GM19452 (cell line): ENCODE measurements around the gene TRIM46.
A peak's percentile ranks its signal among the peaks of the same experiment; 100 is the strongest.
"Not testable (repeated sequence)": the region's sequence is repeated elsewhere in the genome, so short reads cannot be mapped to it uniquely, and the experiment has no call there.

ENCODE experiments used
- ATAC-seq: cut with Tn5 transposase; IDR thresholded peaks from one replicate; pipeline ENCODE4 v1.9.1; 2021; ENCODE audit not compliant: unreplicated experiment

TRIM46 gene

DNA sequence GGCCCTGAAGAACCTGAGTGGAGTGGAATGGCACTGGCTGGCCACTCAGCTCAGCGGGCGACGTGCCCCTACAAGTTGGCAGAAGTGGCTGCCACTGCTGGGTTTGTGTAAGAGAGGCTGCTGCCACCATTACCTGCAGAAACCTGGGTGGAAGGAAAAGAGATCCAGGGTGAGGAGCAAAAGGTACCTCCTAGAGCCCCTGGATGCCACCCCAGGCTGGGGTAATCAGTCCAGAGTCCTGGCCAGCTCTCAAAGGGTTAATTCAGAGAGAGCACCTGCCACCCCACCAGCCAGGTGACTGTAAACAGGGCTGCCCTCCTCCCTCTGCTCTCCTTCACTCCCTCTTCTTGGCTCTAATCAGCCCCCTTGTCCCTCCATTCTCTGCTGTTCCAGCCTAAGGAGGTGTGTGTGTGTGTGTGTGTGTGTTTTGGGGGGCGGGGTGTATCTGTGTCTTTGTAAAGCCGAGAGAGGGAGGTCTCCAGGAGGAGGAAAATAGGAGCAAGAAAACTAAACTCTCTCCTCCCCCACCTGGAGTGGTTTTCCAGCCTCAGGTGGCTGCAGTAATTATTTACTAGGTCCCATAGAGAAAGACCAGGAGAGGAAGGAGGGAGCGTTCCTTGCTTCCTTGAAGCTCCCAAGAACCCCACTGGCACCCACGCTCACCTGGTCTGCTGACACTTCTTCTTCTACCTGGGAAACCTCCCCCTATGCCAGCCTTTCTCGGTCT is 12.6 kb downstream of the TRIM46 start:
- ATAC-seq = no peak

DNA sequence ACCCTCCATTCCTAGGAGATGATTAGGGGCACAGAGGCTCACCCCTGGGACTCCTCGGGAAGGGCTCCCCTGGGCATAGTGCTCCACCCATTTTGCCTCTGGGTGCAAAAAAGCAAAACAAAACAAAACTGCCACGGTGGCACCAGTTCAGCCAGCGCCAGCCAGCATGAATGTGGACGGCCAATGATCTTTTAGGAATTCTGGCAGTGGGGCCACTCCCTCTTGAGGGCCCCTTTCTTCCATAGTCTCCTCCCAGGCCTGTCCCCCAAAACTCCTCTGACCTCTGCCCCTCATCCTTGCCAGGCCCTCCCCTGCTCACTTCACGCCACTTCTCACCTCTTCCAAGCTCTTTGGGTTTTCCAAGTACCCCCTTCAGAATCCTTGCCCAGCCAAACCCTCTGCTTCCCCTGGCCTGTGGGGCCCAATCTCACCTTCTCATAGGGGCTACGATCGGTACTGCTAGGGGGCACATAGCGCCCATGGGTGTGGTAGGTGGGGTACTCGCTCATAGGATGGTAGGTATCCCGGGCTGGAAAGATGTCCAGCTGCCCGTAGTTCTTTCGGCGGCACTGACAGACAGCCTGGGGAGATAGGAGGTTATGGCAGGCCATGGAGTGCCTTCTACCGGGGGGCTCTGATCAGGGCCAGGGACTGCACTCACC is 13.3 kb downstream of the TRIM46 start:
- ATAC-seq = no peak

DNA sequence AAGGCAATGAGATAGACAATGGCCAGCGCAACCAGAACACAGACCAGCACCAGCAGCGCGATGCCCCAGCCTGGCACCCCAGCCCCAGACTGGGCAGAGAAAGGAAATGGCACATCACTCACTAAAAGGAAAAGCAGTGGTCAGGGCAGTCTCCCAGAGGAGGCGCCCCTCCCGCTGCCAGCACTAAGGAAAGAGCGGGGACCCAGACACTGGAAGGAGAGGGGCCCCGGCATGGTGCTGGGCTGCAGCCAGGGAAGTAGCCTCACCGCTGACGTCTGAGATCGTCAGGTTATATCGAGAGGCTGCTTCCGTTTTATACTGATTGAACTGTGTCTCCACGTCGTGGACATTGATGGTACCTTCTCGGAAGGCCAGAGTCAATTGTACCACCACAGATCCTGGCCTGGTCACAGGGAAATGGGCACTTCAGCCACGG is 13.8 kb downstream of the TRIM46 start:
- ATAC-seq = no peak

DNA sequence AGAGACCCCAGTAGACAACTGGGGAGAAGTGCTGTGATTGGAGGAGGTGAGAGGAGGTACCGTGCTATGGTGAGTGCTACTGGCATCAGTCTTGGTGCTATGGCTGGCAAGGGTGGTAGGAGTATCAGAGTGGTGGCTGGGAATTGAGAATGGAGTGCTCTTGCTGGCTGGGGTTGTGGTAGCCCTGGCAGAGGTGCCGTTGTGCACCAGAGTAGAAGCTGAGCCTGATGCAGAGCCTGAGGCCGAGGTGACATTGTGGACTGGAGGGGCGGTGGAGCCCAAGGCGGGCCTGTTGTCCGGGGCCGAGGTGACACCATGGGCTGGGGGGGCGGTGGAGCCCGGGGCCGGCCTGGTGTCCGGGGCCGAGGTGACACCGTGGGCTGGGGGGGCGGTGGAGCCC is 14.6 kb downstream of the TRIM46 start:
- no peak for ATAC-seq

DNA sequence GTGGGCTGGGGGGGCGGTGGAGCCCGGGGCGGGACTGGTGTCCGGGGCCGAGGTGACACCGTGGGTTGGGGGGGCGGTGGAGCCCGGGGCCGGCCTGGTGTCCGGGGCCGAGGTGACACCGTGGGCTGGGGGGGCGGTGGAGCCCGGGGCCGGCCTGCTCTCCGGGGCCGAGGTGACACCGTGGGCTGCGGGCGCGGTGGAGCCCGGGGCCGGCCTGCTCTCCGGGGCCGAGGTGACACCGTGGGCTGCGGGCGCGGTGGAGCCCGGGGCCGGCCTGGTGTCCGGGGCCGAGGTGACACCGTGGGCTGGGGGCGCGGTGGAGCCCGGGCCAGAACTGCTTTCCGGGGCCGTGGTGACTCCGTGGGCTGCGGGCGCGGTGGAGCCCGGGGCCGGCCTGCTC is 16.3 kb downstream of the TRIM46 start:
- ATAC-seq = not testable (repeated sequence)

DNA sequence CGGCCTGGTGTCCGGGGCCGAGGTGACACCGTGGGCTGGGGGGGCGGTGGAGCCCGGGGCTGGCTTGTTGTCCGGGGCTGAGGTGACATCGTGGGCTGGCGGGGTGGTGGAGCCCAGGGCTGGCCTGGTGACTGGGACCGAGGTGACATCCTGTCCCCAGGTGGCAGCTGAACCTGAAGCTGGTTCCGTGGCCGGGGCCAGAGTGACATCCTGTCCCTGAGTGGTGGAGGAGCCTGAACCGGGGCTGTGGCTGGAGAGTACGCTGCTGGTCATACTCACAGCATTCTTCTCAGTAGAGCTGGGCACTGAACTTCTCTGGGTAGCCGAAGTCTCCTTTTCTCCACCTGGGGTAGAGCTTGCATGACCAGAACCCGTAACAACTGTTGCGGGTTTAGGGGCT is 18.3 kb downstream of the TRIM46 start:
- no peak for ATAC-seq

DNA sequence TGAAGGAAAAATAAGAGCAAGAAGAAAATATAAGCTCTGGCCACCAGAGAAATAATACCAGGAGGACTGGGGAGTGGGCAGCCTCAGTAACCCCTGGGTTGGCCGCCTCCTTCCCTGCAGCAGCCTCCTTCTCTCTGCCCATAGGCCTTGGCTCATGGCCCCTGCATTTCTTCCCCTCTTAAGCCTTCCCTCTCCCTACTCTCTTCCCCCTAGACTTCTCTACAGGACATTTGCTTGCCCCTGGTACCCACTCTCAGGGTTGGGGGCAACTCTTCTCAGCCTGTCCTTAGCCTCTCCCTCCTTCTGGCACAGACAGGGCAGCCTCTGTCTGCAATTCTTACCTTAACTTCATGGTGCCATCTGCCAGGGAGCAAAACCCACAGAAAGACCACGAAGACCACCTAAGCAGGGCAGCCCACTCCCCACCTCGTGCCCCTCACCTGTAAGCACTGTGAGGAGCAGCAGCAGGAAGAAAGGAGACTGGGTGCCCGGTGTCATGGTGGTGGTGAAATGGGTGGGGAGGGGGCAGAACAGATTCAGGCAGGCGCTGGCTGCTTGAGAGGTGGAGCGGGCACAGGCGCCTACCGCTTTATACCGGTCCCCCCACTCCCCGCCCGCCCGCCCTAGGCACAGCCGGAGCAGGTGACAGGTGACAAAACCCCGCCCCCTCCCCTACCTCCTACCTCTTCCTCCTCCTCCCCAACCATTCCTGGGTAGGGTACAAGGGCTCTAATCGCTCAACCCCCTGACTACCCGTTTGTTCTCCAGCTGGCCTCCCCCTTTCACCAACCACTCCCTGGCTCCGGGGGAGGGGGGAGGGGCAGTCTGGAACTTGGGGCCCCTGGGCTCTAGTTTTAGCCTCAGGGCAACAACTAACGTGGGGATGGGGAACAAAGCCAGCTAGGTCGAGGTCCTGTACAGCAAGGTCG is 19.0 kb downstream of the TRIM46 start:
- no peak for ATAC-seq

DNA sequence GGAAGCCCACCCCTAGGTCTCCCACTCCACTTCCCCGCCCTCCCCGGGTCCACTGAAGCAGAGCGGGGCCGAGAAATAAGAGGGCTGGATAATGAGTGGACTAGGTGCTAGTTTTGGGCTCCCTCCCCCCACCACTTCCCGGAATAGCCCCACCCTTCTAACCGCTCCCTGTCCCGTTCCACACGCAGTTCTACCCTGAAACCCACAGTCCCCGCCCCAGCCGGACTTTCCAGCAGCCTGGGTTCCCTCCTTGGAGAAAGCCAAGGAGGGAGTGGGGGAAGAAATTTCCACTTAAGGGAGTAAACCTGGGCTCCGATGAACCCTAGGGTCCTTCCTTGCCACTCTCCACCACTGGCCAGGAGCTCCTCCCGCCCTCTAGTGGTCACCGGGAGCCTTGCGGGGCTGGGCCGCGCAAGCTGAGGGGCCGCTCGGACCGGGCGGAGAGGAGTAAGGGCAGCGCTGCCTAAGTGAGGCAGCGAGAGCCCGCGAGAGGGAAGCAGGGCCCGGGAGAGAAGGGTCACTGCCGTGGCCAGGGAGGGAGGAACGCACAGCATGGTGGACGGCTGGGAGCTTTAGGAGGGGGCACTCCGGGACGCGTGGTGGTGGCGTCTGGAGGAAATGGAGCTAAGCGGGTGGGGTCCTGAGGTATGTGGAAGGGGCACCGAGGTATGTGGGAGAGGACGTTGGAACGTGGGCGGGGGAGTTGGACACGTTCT is 19.8 kb downstream of the TRIM46 start:
- ATAC-seq = peak; percentile 48

DNA sequence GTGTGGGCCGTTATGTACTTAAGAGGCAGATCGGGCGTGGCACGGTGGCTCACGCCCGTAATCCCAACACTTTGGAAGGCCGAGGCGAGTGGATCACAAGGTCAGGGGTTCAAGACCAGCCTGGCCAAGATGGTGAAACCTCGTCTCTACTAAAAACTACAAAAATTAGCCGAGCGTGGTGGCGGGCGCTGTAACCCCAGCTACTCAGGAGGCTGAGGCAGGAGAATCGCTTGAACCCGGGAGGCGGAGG is 20.3 kb downstream of the TRIM46 start:
- not testable (repeated sequence) for ATAC-seq

DNA sequence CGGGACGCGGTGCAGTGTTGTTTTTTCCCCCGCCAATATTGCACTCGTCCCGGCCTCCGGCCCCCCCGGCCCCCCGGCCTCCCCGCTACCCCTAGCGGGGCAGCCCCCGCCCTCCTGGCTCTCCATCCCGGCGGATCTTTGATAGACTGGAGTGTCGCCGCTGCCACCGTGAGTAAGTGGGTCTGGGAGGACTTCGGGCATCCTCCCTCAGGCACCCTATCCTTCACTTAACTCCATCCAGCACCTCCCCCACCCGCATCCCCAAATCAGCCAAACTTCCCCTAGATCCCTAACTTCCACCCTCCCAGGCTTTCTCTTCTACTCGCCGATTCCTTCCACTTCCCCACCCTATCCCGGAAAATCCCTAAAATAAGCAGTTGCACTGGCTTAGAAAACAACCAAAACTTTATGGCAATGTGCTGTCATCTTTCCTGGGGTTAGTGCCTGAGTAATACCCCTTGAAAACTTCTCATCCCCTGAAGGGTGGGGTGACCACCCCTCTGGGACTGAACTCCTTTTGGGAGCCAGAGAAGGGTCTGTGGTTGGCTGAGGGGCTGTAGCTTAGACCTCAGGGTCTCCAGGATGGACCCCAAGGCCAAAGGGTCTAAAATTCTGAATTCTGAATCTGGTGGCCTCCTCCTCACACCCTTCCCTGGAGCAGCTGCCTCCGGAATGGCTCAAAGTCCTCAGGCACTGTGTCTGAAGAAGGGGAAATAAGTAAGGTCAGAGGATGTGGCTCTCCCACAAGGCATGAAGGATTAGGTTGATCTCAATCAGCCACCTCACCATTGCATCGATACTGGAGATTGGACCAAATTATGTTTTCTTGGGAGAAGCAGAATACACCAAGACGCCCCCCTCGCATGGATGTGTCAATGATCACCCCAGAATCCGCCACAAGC is 21.8 kb downstream of the TRIM46 start:
- no peak for ATAC-seq

DNA sequence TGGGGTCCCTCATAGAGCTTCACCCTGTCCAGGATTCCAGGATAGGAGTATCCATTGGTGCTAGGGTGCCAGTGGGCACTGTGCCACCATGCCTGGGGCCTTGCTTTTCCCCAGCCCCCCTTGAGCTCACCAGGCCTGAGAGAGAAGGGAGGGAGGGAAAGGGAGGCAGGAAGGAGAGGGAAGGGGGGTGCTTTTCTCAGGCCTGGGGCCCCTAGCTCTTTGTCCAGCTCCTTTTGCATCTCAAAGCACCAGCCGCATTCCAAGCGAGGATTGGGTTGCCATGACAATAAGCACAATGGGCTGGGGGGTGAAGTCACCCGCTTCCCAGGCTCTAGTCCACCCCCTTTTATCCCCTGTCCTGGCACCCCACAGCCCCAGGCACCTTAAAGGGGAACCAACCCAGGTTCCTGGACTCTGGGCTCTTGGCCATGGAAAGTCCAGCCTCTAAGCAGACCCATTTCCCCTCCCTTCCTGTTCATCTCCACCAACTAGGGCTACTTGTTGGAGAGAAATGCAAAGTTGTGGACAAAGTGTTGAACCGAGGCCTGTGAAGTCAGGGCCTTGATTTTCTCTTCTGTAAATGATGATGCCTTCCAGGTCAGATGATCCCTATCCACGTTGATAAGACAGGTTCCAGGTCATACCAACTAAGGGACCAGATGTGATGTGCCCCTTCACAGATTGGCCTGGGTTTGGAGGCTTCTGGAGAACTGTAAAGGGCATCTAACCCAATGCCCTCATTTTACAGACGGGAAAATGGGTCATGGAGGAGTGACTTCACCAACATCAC is 22.6 kb downstream of the TRIM46 start:
- ATAC-seq = no peak

DNA sequence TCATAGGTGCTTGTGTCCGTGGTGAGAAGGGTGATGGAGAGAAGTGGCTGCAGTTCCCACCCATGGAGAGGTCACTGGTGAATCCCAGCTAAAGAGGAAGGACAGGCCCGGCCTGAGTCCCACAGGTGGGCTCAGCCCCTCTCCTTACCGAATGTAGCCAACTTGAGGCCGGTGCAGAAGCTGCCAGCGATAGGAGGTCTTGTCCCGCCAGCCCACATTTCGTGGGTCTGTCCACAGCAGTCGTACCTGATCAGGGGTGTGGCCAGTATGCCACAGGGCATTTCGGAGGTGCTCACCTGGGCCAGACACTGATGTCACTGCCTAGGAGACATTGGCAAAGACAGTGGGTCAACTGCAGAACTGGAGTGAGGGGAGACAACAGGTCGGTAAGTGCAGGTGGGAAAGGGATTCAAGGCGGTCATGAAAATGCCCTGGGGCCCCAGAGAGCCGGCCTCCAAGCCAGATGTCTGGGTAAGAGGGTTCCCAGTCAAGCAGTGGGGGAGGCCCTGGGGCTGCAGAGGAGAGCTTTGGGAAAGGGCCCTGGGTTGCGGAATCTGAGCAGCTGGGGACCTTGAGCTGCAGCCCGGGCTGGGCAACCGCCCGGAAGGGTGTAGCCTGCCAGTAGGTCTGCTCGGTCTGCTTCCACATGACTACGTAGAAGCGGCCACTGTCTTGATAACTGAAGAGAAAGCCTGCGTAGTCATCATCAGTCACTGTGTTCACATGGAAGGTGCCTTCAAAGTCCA is 23.4 kb downstream of the TRIM46 start:
- ATAC-seq = no peak

DNA sequence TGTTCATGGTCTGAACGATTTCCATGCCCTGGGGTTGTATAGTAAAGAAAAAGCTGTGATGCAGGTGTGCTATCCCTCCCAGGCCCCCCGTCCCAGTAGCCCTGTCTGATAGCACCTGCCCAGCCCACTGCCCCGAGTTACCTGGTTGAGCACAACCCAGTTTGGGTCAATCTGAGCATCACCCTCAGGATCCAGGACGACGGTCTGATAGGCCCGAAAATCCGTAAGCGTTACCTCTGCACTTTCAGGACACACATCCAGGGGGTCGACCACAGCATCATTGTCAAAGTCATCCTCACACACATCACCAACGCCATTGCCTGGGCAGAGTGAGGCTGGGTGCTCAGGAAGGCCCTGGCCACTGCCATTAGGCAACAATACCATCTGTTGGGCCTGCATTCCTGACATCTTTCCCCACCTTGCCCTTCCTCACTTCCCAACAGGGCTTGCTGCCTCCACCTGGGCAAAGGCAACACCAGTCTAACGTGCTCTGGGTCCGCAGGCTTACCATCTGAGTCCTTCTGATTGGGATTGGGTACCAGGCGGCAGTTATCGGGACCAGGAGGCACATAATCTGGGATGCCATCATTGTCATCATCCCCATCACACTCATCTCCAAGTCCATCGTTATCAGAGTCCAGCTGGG is 24.4 kb downstream of the TRIM46 start:
- no peak for ATAC-seq

DNA sequence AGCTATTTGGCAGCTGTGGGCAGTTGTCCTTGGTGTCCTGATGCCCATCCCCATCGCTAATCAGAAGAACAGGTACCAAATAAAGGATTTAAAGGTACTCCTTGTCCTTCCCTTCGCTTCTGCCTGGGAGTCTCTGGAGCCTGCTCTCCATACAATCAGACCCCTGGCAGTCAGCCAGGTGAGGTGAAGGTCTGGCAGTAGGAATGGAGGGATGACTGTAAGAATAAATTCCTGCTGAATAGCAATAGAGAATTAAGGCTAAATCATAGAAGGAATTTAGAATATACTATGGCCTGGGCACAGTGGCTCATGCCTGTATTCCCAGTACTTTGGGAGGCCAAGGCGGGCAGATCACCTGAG is 24.9 kb downstream of the TRIM46 start:
- no peak for ATAC-seq

DNA sequence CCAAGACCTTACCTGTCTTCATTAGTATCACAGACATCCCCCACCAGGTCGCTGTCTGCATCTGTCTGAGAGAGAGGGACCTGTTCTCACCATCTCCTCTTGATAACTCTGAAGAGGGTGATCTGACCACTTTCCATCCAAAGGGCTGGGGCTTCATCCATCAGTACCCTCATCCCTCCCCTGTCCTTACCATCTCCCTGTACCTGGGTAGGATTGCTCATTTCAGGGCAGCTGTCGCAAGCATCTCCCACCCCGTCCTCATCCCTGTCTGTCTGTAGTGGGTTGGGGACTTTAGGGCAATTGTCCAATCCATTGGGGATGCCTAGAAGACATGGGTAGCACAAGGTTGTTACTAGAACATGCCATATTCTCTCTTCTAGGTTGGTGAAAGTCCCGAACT is 26.1 kb downstream of the TRIM46 start:
- no peak for ATAC-seq

DNA sequence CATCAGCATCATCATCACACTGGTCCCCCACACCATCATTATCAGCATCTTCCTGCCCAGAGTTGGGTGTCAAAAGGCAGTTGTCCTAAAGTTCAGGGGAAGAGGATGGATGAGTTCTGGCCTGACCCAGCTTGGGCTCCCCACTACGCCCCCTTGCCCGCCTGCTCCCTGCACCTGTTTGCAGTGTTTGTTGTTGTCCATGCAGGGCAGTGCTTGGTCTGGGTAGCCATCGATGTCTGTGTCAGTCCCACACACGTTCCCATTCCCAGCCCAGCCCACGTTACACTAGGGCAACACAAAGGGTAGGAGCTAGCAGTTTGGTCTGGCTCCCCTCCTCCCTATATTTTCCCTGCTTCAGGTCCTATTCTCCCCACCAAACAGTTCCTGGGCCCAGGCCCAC is 27.3 kb downstream of the TRIM46 start:
- ATAC-seq = no peak

DNA sequence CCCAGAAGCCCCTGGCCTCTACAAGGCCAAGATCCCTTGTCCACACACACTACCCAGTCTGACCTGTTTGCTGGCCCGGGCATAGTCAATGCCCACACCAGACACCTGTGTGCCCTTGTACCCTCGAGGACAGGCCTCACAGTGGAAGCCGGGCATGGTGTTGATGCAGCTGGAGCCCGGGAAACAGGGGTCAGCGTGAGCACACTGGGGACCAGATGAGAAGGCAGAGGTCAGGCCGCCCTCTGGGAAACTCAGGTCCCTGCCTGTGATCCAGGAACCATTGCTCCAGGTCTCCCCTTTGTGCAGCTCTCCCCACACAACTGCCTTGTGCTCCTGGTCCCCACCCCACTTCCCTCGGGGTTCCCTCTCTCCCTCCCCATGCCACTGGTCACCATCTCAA is 28.5 kb downstream of the TRIM46 start:
- ATAC-seq = no peak

DNA sequence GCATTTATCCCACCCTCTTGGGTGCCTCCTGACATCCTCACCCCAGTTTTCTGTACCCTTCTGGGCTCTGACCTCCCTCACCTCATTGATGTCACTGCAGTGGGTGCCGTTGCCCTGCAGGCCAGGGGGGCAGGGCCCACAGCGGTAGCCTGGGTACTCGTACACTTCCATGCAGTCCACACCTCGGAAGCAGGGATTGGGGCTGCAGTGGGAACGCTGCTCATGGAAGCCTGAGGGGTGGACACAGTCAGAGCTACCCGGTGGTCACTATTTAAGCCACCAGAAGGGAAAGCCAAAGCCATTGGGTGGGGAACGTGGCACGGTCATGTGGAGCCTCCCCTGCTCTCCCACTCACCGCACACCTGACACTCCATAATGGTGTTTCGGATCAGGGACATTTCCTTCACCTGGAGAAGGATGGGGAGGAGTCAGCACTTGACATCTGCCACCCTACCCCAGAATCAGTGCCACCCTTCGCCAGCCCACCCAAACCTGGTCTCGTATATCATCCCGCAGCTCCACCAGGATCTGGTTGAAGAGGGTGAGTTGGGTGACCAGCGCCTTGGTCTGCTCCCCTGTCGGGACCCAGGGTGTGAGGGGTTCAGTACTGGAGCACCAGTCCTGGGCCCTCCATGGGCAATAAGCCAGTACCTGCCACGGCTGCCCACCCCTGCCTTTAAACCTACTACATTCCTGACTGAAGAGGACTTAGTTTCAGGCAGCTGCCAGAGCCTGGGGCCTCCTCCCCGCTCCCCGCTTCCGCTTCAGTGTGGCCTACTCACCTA is 29.3 kb downstream of the TRIM46 start:
- ATAC-seq = no peak
